Osteocyte (in vitro differentiated cells): ENCODE results near the gene ARSB. TPM values are rescaled to one million over a fixed set of nuclear protein-coding genes. Genes with fewer than 3 reads are reported as not detected.
"Not testable (repeated sequence)": the region's sequence is repeated elsewhere in the genome, so short reads cannot be mapped to it uniquely, and the experiment has no call there.

ENCODE experiments used
- DNase-seq: peaks from one replicate; pipeline ENCODE4 v3.0.0; 2021; ENCODE audit warnings: mixed read lengths; ENCODE audit not compliant: unreplicated experiment; ENCODE audit errors: extremely low spot score
- H3K27ac Mint-ChIP-seq: one replicate; pipeline ENCODE4 v1.8.0; 2021; ENCODE audit warnings: mild to moderate bottlenecking, mixed read lengths; ENCODE audit not compliant: unreplicated experiment
- H3K27me3 Mint-ChIP-seq: one replicate; pipeline ENCODE4 v1.8.0; 2021; ENCODE audit warnings: mixed read lengths; ENCODE audit not compliant: unreplicated experiment
- H3K36me3 Mint-ChIP-seq: one replicate; pipeline ENCODE4 v1.8.0; 2021; ENCODE audit warnings: mixed read lengths; ENCODE audit not compliant: unreplicated experiment
- H3K4me1 Mint-ChIP-seq: one replicate; pipeline ENCODE4 v1.8.0; 2021; ENCODE audit warnings: mixed read lengths; ENCODE audit not compliant: unreplicated experiment
- H3K4me3 Mint-ChIP-seq: one replicate; pipeline ENCODE4 v1.8.0; 2021; ENCODE audit warnings: mild to moderate bottlenecking, moderate library complexity, mixed read lengths; ENCODE audit not compliant: unreplicated experiment
- H3K9me3 Mint-ChIP-seq: one replicate; pipeline ENCODE4 v1.8.0; 2021; ENCODE audit warnings: mixed read lengths; ENCODE audit not compliant: unreplicated experiment
- total RNA-seq: library from RNA; stranded (reverse); gene quantifications from 2 replicates; pipeline ENCODE4 v1.2.1, GENCODE V29; 2021
- TF ChIP-seq, protein P1 (sequence below): fragments of 200-600 bp; sonication (generic); IDR thresholded peaks from 2 replicates; pipeline ENCODE4 v1.5.0; 2021; ENCODE audit warnings: antibody characterized with exemption, mild to moderate bottlenecking, moderate library complexity

Gene ARSB
- total RNA-seq, 1 donor from 2014 or later, result 34.9 TPM

DNA sequence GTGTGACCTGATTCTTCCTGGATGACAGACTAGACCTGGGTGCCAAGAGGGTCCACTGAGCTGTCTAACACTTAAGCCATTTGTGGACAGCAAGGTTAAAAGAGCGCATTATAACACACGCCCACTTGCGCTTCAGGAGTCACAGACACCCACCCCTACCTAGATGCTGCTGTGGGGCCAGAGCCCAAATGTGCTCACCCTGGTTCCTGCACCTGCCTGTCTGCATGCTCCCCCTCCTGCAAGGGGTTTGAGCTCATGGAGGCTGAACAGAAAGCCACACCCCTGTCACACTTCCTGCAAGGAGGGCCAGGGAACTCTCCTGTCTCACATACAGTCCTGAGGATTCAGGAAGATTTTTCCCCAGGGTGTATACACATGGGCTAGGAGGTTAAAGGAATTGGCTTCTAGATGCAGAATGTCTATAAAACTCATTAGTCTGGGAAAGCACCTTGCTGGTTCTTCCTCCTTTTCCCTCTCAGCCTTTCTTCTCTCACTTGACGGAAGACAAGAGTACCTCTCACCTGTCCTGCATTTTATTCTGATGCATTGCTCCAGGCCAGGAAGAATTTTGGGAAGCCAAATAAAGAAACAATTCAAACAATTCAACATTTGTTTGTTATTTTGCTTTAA lies 249.2 kb downstream of the ARSB start:
- TF ChIP-seq, protein P1, sequence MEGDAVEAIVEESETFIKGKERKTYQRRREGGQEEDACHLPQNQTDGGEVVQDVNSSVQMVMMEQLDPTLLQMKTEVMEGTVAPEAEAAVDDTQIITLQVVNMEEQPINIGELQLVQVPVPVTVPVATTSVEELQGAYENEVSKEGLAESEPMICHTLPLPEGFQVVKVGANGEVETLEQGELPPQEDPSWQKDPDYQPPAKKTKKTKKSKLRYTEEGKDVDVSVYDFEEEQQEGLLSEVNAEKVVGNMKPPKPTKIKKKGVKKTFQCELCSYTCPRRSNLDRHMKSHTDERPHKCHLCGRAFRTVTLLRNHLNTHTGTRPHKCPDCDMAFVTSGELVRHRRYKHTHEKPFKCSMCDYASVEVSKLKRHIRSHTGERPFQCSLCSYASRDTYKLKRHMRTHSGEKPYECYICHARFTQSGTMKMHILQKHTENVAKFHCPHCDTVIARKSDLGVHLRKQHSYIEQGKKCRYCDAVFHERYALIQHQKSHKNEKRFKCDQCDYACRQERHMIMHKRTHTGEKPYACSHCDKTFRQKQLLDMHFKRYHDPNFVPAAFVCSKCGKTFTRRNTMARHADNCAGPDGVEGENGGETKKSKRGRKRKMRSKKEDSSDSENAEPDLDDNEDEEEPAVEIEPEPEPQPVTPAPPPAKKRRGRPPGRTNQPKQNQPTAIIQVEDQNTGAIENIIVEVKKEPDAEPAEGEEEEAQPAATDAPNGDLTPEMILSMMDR, result no peak
- H3K27me3 Mint-ChIP-seq, result no peaks in the 10 kb centered on the region
- peaks cover 12% of the 10 kb centered on the region for H3K4me1 Mint-ChIP-seq
- no peak overlapping the region for H3K4me3 Mint-ChIP-seq
- no peaks in the 10 kb centered on the region for H3K36me3 Mint-ChIP-seq
- no peaks in the 10 kb centered on the region for H3K9me3 Mint-ChIP-seq
- no peak overlapping the region for H3K27ac Mint-ChIP-seq
- no peak for DNase-seq

DNA sequence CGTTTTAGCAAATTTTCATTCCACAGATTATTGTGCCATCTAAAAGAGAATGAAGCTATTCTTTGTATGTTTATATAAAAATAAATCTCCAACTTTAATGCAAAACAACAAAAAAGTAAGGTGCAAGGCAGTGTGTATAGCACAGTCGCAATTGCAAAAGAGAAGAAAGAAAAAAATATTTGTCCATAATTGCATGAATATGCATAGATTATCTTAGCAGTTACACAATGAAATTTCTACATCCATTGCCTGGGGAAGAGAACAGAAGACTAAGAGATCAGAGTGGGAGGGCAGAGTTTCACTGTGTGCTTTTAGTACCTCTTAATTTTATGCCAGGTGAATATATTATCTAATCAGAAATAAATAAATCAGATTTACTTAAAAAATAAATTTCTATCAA lies 250.2 kb downstream of the ARSB start:
- Mint-ChIP-seq H3K4me3 (no peak overlapping the region), H3K4me1 (peaks cover 13% of the 10 kb centered on the region), H3K27me3 (no peaks in the 10 kb centered on the region), H3K27ac (no peak overlapping the region), H3K9me3 (peaks cover 8% of the 10 kb centered on the region), H3K36me3 (no peaks in the 10 kb centered on the region)
- TF ChIP-seq, protein P1, result no peak
- no peak for DNase-seq

DNA sequence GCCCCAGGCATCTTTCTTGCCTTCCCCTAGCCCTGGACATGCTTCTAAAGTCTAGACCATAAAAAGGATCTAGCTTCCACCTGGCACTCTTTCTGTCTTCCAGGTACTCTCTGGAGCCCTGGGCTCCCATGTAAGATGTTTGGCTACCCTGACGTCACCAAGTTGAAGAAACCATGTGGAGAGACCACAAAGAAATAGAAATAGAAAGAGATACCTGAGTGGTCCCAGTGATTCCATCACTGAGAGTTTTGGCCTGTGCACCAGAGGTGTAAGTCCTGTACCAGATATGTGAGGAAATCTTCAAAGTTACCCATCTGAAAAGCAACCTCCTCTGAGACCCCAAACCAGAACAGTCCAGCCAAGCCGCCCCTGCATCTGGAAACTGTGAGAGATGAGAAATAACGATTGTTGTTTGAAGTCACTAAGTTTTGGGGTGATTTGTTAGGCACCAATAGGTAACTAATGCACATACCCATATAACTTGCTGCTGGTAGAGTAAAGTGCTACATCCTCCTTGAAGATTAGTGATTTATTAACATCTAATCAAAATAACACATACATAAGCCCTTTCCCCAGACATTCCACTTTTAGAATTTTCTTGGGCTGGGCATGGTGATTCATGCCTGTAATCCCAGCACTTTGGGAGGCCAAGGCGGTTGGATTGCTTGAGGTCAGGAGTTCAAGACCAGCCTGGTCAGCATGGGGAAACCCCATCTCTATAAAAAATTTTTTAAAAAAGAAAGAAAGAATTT lies 250.8 kb downstream of the ARSB start:
- Mint-ChIP-seq H3K27ac (no peak overlapping the region), H3K4me3 (no peak overlapping the region), H3K27me3 (no peaks in the 10 kb centered on the region), H3K36me3 (no peaks in the 10 kb centered on the region), H3K4me1 (peaks cover 13% of the 10 kb centered on the region), H3K9me3 (peaks cover 8% of the 10 kb centered on the region)
- TF ChIP-seq, protein P1, result no peak
- DNase-seq, result no peak

DNA sequence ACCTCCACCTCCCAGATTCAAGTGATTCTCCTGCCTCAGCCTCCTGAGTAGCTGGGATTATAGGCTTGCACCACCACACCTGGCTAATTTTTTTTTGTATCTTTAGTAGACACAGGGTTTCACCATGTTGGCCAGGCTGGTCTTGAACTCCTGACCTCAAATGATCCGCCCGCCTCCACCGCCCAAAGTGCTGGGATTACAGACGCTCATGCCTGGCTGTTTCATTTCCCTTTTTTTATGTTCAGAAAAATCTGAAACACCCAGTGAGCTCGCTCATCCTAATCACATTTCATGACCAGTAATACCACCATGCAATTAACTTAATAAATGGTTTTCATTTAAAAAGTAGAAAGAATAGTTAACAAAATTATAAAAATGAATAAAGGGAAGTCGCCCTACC lies 252.4 kb downstream of the ARSB start:
- not testable (repeated sequence) for H3K9me3 Mint-ChIP-seq, H3K36me3 Mint-ChIP-seq, H3K27me3 Mint-ChIP-seq, H3K27ac Mint-ChIP-seq, H3K4me3 Mint-ChIP-seq, DNase-seq
- peaks cover 13% of the 10 kb centered on the region for H3K4me1 Mint-ChIP-seq

DNA sequence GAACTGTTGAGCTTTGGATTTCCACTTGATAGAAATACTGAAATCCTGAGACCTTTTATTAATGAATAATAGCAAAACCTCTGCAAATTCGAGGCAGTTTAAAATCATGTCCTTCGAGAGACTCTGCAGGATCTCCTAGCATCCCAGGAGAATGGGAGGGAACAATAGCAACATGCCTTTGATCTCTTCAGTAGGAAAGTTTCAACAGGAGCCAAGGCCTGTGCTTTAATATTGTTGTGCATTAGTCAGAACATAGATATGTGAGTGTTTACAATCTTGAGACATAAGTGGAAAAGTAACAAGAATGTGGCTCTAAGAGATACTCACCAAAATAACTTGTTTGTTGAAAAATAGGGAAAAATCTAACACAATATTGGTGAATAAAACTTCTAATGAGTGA lies 253.2 kb downstream of the ARSB start:
- Mint-ChIP-seq H3K27me3 (no peaks in the 10 kb centered on the region), H3K4me1 (peaks cover 13% of the 10 kb centered on the region), H3K4me3 (no peak overlapping the region), H3K9me3 (peaks cover 8% of the 10 kb centered on the region), H3K27ac (no peak overlapping the region), H3K36me3 (no peaks in the 10 kb centered on the region)
- DNase-seq, result no peak
- TF ChIP-seq, protein P1, result no peak
